ENCODE results near the gene STUB1.
"Not testable (repeated sequence)": the region's sequence is repeated elsewhere in the genome, so short reads cannot be mapped to it uniquely, and the experiment has no call there.

The STUB1 gene

GRCh38 chr16:687499-687898 lies 7.3 kb downstream of the STUB1 start:
- no peak overlapping the region for H3K9ac ChIP-seq (ENCODE audit: low read length)
- peaks cover 5% of the 10 kb centered on the region for H3K36me3 ChIP-seq (ENCODE audit: control insufficient read depth, insufficient read depth, low read length)
- no peak overlapping the region for H3K4me3 ChIP-seq (ENCODE audit: low read length)
- peaks cover 9% of the 10 kb centered on the region for H3K4me1 ChIP-seq (ENCODE audit: control insufficient read depth, insufficient read depth, low read length)
- H3K27me3 ChIP-seq (ENCODE audit: control insufficient read depth, insufficient read depth, low read length), result no peaks in the 10 kb centered on the region
- H3K27ac ChIP-seq (ENCODE audit: low read depth, low read length), result no peak overlapping the region

- H3K4me3 ChIP-seq (ENCODE audit: low read length), result peak overlapping the region; percentile 93
- peaks cover 5% of the 10 kb centered on the region for H3K4me1 ChIP-seq (ENCODE audit: control insufficient read depth, insufficient read depth, low read length)
- peak overlapping the region; percentile 83 for H3K9ac ChIP-seq (ENCODE audit: low read length)
- H3K27me3 ChIP-seq (ENCODE audit: control insufficient read depth, insufficient read depth, low read length), result peaks cover 5% of the 10 kb centered on the region
- peaks cover 3% of the 10 kb centered on the region for H3K36me3 ChIP-seq (ENCODE audit: control insufficient read depth, insufficient read depth, low read length)
- H3K27ac ChIP-seq (ENCODE audit: low read depth, low read length), result peak overlapping the region; percentile 80
Measured at GRCh38 chr16:689175-689897, 9.1 kb downstream of the STUB1 start.

- H3K9ac ChIP-seq (ENCODE audit: low read length); H3K4me1 ChIP-seq (ENCODE audit: control insufficient read depth, insufficient read depth, low read length); H3K27ac ChIP-seq (ENCODE audit: low read depth, low read length); H3K36me3 ChIP-seq (ENCODE audit: control insufficient read depth, insufficient read depth, low read length); H3K4me3 ChIP-seq (ENCODE audit: low read length): not testable (repeated sequence)
- peaks cover 12% of the 10 kb centered on the region for H3K27me3 ChIP-seq (ENCODE audit: control insufficient read depth, insufficient read depth, low read length)
Measured at GRCh38 chr16:691242-691641, 11.0 kb downstream of the STUB1 start.

GRCh38 chr16:692356-693108 lies 12.3 kb downstream of the STUB1 start:
- Histone ChIP-seq H3K4me1 (ENCODE audit: control insufficient read depth, insufficient read depth, low read length) (peaks cover 5% of the 10 kb centered on the region), H3K36me3 (ENCODE audit: control insufficient read depth, insufficient read depth, low read length) (no peaks in the 10 kb centered on the region), H3K4me3 (ENCODE audit: low read length) (no peak overlapping the region), H3K27ac (ENCODE audit: low read depth, low read length) (no peak overlapping the region), H3K27me3 (ENCODE audit: control insufficient read depth, insufficient read depth, low read length) (peaks cover 12% of the 10 kb centered on the region), H3K9ac (ENCODE audit: low read length) (no peak overlapping the region)

GRCh38 chr16:693364-693763 lies 13.2 kb downstream of the STUB1 start:
- H3K27me3 ChIP-seq (ENCODE audit: control insufficient read depth, insufficient read depth, low read length), result peaks cover 12% of the 10 kb centered on the region
- H3K4me1 ChIP-seq (ENCODE audit: control insufficient read depth, insufficient read depth, low read length), result peaks cover 5% of the 10 kb centered on the region
- H3K4me3 ChIP-seq (ENCODE audit: low read length), result no peak overlapping the region
- no peak overlapping the region for H3K9ac ChIP-seq (ENCODE audit: low read length)
- no peak overlapping the region for H3K27ac ChIP-seq (ENCODE audit: low read depth, low read length)
- H3K36me3 ChIP-seq (ENCODE audit: control insufficient read depth, insufficient read depth, low read length), result no peaks in the 10 kb centered on the region

GRCh38 chr16:693766-694165 lies 13.6 kb downstream of the STUB1 start:
- Histone ChIP-seq H3K27me3 (ENCODE audit: control insufficient read depth, insufficient read depth, low read length) (peaks cover 12% of the 10 kb centered on the region), H3K9ac (ENCODE audit: low read length) (no peak overlapping the region), H3K4me3 (ENCODE audit: low read length) (no peak overlapping the region), H3K4me1 (ENCODE audit: control insufficient read depth, insufficient read depth, low read length) (peaks cover 5% of the 10 kb centered on the region), H3K27ac (ENCODE audit: low read depth, low read length) (no peak overlapping the region), H3K36me3 (ENCODE audit: control insufficient read depth, insufficient read depth, low read length) (no peaks in the 10 kb centered on the region)

GRCh38 chr16:694187-694862 lies 14.1 kb downstream of the STUB1 start:
- Histone ChIP-seq H3K36me3 (ENCODE audit: control insufficient read depth, insufficient read depth, low read length) (no peaks in the 10 kb centered on the region), H3K9ac (ENCODE audit: low read length) (no peak overlapping the region), H3K27ac (ENCODE audit: low read depth, low read length) (no peak overlapping the region), H3K4me1 (ENCODE audit: control insufficient read depth, insufficient read depth, low read length) (peaks cover 5% of the 10 kb centered on the region), H3K4me3 (ENCODE audit: low read length) (no peak overlapping the region), H3K27me3 (ENCODE audit: control insufficient read depth, insufficient read depth, low read length) (peaks cover 14% of the 10 kb centered on the region)

- Histone ChIP-seq H3K4me3 (ENCODE audit: low read length) (peak overlapping the region; percentile 33), H3K9ac (ENCODE audit: low read length) (no peak overlapping the region), H3K4me1 (ENCODE audit: control insufficient read depth, insufficient read depth, low read length) (no peaks in the 10 kb centered on the region), H3K36me3 (ENCODE audit: control insufficient read depth, insufficient read depth, low read length) (no peaks in the 10 kb centered on the region), H3K27me3 (ENCODE audit: control insufficient read depth, insufficient read depth, low read length) (peaks cover 15% of the 10 kb centered on the region), H3K27ac (ENCODE audit: low read depth, low read length) (no peak overlapping the region)
Measured at GRCh38 chr16:694863-695354, 14.7 kb downstream of the STUB1 start.

GRCh38 chr16:695355-696089 lies 15.3 kb downstream of the STUB1 start:
- Histone ChIP-seq H3K27me3 (ENCODE audit: control insufficient read depth, insufficient read depth, low read length) (peaks cover 22% of the 10 kb centered on the region), H3K36me3 (ENCODE audit: control insufficient read depth, insufficient read depth, low read length) (no peaks in the 10 kb centered on the region), H3K27ac (ENCODE audit: low read depth, low read length) (no peak overlapping the region), H3K4me3 (ENCODE audit: low read length) (peak overlapping the region; percentile 51), H3K4me1 (ENCODE audit: control insufficient read depth, insufficient read depth, low read length) (no peaks in the 10 kb centered on the region), H3K9ac (ENCODE audit: low read length) (no peak overlapping the region)

- Histone ChIP-seq H3K4me3 (ENCODE audit: low read length) (no peak overlapping the region), H3K27me3 (ENCODE audit: control insufficient read depth, insufficient read depth, low read length) (peaks cover 47% of the 10 kb centered on the region), H3K27ac (ENCODE audit: low read depth, low read length) (no peak overlapping the region), H3K4me1 (ENCODE audit: control insufficient read depth, insufficient read depth, low read length) (no peaks in the 10 kb centered on the region), H3K9ac (ENCODE audit: low read length) (no peak overlapping the region), H3K36me3 (ENCODE audit: control insufficient read depth, insufficient read depth, low read length) (no peaks in the 10 kb centered on the region)
Measured at GRCh38 chr16:698911-699671, 18.9 kb downstream of the STUB1 start.

GRCh38 chr16:700684-701584 lies 20.7 kb downstream of the STUB1 start:
- Histone ChIP-seq H3K4me1 (ENCODE audit: control insufficient read depth, insufficient read depth, low read length) (no peaks in the 10 kb centered on the region), H3K9ac (ENCODE audit: low read length) (no peak overlapping the region), H3K4me3 (ENCODE audit: low read length) (no peak overlapping the region), H3K36me3 (ENCODE audit: control insufficient read depth, insufficient read depth, low read length) (no peaks in the 10 kb centered on the region), H3K27ac (ENCODE audit: low read depth, low read length) (no peak overlapping the region), H3K27me3 (ENCODE audit: control insufficient read depth, insufficient read depth, low read length) (peaks cover 48% of the 10 kb centered on the region)

Measured in rectal smooth muscle tissue (tissue), 1 donor.